ENCODE results near the gene PPRC1. TPM values are rescaled to one million over a fixed set of nuclear protein-coding genes. Genes with fewer than 3 reads are reported as not detected.

Gene PPRC1, protein sequence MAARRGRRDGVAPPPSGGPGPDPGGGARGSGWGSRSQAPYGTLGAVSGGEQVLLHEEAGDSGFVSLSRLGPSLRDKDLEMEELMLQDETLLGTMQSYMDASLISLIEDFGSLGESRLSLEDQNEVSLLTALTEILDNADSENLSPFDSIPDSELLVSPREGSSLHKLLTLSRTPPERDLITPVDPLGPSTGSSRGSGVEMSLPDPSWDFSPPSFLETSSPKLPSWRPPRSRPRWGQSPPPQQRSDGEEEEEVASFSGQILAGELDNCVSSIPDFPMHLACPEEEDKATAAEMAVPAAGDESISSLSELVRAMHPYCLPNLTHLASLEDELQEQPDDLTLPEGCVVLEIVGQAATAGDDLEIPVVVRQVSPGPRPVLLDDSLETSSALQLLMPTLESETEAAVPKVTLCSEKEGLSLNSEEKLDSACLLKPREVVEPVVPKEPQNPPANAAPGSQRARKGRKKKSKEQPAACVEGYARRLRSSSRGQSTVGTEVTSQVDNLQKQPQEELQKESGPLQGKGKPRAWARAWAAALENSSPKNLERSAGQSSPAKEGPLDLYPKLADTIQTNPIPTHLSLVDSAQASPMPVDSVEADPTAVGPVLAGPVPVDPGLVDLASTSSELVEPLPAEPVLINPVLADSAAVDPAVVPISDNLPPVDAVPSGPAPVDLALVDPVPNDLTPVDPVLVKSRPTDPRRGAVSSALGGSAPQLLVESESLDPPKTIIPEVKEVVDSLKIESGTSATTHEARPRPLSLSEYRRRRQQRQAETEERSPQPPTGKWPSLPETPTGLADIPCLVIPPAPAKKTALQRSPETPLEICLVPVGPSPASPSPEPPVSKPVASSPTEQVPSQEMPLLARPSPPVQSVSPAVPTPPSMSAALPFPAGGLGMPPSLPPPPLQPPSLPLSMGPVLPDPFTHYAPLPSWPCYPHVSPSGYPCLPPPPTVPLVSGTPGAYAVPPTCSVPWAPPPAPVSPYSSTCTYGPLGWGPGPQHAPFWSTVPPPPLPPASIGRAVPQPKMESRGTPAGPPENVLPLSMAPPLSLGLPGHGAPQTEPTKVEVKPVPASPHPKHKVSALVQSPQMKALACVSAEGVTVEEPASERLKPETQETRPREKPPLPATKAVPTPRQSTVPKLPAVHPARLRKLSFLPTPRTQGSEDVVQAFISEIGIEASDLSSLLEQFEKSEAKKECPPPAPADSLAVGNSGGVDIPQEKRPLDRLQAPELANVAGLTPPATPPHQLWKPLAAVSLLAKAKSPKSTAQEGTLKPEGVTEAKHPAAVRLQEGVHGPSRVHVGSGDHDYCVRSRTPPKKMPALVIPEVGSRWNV (N-terminal part only)
- total RNA-seq (49.9 and 52.9 TPM in 2 replicates), polyA plus RNA-seq (26.1 and 27.0 TPM in 2 replicates), polyA minus RNA-seq (46.1 and 48.0 TPM in 2 replicates), Bru-seq, nascent RNA (percentile 86 among the genes with signal in this experiment), BruChase-seq, experiment 1, labeled RNA remaining after a 6-hour chase (percentile 87 among the genes with signal in this experiment), BruChase-seq, experiment 2, labeled RNA remaining after a 2-hour chase (percentile 96 among the genes with signal in this experiment)
- polyA plus RNA-seq (2011; cell fraction: cytosol; rRNA removed) = 21.3 and 22.0 TPM in 2 replicates
- 79.9 and 81.1 TPM in 2 replicates for polyA plus RNA-seq (2011; cell fraction: nucleus; rRNA removed)
- polyA plus RNA-seq (2012) = 33.8 and 34.1 TPM in 2 replicates
- 24.3 TPM for polyA minus RNA-seq (2011; cell fraction: cytosol; rRNA and poly(A)+ RNA removed)
- polyA minus RNA-seq (2011; cell fraction: nucleus; rRNA and poly(A)+ RNA removed) = 34.3 and 47.4 TPM in 2 replicates
- long read RNA-seq, full-length matches to known transcripts = 21 of 54 reads
- long read RNA-seq, partial matches to known transcripts = 24 of 54 reads
- long read RNA-seq, other reads (novel, unspliced or antisense) = 9 of 54 reads

DNA sequence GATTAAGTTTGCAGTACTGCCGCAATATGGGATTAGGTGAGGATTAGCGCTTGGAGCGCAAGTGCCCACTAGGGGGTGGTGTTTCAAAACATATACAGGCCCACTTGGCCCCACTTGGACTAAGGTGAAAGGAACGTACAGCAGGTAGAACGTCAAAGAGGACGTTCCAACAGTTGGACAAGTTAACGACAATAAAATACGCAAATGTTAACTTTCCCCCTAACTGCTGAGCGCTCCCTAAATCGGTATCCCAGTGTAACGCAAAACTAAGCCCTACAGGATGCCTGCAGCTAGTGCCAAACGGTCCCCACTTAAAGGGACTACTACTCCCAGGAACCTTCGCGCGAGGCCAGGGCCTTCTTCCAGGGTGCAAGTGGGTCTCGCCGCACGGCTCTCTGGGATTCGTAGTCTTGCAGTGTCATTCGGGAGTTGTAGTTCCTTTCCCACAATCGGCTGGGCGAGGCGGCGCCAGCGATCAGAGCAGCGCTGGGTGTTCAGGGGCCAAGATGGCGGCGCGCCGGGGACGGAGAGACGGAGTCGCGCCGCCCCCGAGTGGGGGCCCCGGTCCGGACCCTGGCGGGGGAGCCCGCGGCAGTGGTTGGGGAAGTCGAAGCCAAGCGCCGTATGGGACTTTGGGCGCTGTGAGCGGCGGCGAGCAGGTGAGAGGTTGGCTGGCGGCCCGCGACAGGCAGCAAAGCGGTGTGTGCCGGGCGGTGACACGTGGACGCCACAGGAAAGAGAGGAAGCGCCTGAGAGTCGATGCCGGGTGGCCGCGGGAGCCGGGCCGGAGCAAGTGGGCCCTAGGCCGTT is at the start of gene PPRC1:
Gene PPRC1 (plus strand): TSS at position 478 of the 810 bp plus-strand sequence. CDS start 29 bp downstream, at position 507.
- H3K79me2 ChIP-seq (ENCODE audit: control insufficient read depth, insufficient read depth, low read length) = peaks cover 48% of the 10 kb centered on the region
- dilution Hi-C loops (cut with MboI; ENCODE audit: extremely low pct_ligation_motif_present, low sequenced_read_pairs) (no loop called here), intact Hi-C loops (cut with micrococcal nuclease) (loop anchor here (1.0 to 2.0 kb wide), 3 partner anchors 12 to 314 kb away; partner anchors contain the start of genes LDB1, NOLC1 and OGA)
- no peaks in the 10 kb centered on the region for H3K9me1 ChIP-seq (replicated peaks; ENCODE audit: control insufficient read depth, extremely low read depth, insufficient read depth, low read length)
- ChIA-PET CTCF (interaction anchor here (0.7 to 1.9 kb wide), 7 partner anchors 10 to 219 kb away, joined by 3 to 10 read pairs (median 6); partner anchors contain the start of gene NOLC1), POLR2A (interaction anchor here (0.8 kb wide), 1 partner anchor 19 kb away, joined by 3 read pairs; the partner anchor contains the start of gene NOLC1)
- no peaks in the 10 kb centered on the region for H3K27me3 ChIP-seq (ENCODE audit: control insufficient read depth in 2 of 2, insufficient read depth in 2 of 2, low read length in 2 of 2)
- H2AFZ ChIP-seq (ENCODE audit: low read depth, low read length) = peak within 1 kb of the TSS; percentile 35
- peaks cover 2% of the 10 kb centered on the region for H4K20me1 ChIP-seq (replicated peaks; ENCODE audit: control insufficient read depth, extremely low read depth, insufficient read depth, low read length)
- H3K4me1 ChIP-seq (ENCODE audit: control insufficient read depth, extremely low read depth, insufficient read depth, low read length) = peaks cover 20% of the 10 kb centered on the region
- DNase-seq (ENCODE audit: low read depth, low spot score) = peak; percentile 99
- TF ChIP-seq POLR2AphosphoS5 (IDR thresholded peaks at IDR 0.05; ENCODE audit: insufficient read depth, low read depth, low read length) (peak; percentile 79), FOS (IDR thresholded peaks at IDR 0.05; ENCODE audit: borderline replicate concordance, insufficient read depth, low read length) (no peak), EZH2 (IDR thresholded peaks at IDR 0.05; ENCODE audit: borderline replicate concordance, low read depth, low read length, severe bottlenecking) (no peak), GATA2 (IDR thresholded peaks at IDR 0.05; ENCODE audit: insufficient read depth, insufficient read length, low read depth, low read length) (no peak), MYC (IDR thresholded peaks at IDR 0.05; ENCODE audit: low read depth, low read length) (peak; percentile 89), JUN (IDR thresholded peaks at IDR 0.05; ENCODE audit: borderline replicate concordance, insufficient read depth, insufficient read length, low read depth) (no peak), POLR2A (IDR thresholded peaks at IDR 0.05; ENCODE audit: low read depth, low read length) (peak; percentile 85)
- TF ChIP-seq, protein P1, sequence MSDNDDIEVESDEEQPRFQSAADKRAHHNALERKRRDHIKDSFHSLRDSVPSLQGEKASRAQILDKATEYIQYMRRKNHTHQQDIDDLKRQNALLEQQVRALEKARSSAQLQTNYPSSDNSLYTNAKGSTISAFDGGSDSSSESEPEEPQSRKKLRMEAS (IDR thresholded peaks at IDR 0.05; ENCODE audit: insufficient read depth, insufficient read length) = peak; percentile 57
- TF ChIP-seq, protein P2, sequence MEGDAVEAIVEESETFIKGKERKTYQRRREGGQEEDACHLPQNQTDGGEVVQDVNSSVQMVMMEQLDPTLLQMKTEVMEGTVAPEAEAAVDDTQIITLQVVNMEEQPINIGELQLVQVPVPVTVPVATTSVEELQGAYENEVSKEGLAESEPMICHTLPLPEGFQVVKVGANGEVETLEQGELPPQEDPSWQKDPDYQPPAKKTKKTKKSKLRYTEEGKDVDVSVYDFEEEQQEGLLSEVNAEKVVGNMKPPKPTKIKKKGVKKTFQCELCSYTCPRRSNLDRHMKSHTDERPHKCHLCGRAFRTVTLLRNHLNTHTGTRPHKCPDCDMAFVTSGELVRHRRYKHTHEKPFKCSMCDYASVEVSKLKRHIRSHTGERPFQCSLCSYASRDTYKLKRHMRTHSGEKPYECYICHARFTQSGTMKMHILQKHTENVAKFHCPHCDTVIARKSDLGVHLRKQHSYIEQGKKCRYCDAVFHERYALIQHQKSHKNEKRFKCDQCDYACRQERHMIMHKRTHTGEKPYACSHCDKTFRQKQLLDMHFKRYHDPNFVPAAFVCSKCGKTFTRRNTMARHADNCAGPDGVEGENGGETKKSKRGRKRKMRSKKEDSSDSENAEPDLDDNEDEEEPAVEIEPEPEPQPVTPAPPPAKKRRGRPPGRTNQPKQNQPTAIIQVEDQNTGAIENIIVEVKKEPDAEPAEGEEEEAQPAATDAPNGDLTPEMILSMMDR (IDR thresholded peaks at IDR 0.05; ENCODE audit: extremely low read depth in 1 of 2, insufficient read depth in 1 of 2, low read depth in 1 of 2, low read length in 2 of 2) = peak; percentile 90 to 97
- peak; percentile 99 for FAIRE-seq
- H3K9me3 ChIP-seq (replicated peaks; ENCODE audit: control insufficient read depth, insufficient read depth, low read length) = no peaks in the 10 kb centered on the region
- no TSS peak for BruUV-seq (replicated peaks)
- H3K9ac ChIP-seq (replicated peaks; ENCODE audit: extremely low read depth, insufficient read depth, low read length) = peak within 1 kb of the TSS; percentile 93
- H3K4me2 ChIP-seq (ENCODE audit: insufficient read depth, low read length) = peak within 1 kb of the TSS; percentile 80
- H3K27ac ChIP-seq (ENCODE audit: insufficient read depth, low read depth, low read length) = peak within 1 kb of the TSS; percentile 73
- peaks cover 2 to 3% of the 10 kb centered on the region in 2 experiments for H3K36me3 ChIP-seq (ENCODE audit: control insufficient read depth in 2 of 2, extremely low read depth in 1 of 2, insufficient read depth in 2 of 2, low read length in 2 of 2)
- H3K4me3 ChIP-seq (replicated peaks in 1 of 3; ENCODE audit: insufficient read depth in 1 of 3, low read depth in 1 of 3, low read length in 3 of 3) = peak within 1 kb of the TSS; percentile 52 to 82 (median 62)

Data from endothelial cell of umbilical vein (primary cell).